ENCODE data around the gene TRAPPC2. TPM values are rescaled to one million over a fixed set of nuclear protein-coding genes. Genes with fewer than 3 reads are reported as not detected.

The TRAPPC2 gene
- total RNA-seq: 11.9 and 17.9 TPM in 2 replicates

DNA sequence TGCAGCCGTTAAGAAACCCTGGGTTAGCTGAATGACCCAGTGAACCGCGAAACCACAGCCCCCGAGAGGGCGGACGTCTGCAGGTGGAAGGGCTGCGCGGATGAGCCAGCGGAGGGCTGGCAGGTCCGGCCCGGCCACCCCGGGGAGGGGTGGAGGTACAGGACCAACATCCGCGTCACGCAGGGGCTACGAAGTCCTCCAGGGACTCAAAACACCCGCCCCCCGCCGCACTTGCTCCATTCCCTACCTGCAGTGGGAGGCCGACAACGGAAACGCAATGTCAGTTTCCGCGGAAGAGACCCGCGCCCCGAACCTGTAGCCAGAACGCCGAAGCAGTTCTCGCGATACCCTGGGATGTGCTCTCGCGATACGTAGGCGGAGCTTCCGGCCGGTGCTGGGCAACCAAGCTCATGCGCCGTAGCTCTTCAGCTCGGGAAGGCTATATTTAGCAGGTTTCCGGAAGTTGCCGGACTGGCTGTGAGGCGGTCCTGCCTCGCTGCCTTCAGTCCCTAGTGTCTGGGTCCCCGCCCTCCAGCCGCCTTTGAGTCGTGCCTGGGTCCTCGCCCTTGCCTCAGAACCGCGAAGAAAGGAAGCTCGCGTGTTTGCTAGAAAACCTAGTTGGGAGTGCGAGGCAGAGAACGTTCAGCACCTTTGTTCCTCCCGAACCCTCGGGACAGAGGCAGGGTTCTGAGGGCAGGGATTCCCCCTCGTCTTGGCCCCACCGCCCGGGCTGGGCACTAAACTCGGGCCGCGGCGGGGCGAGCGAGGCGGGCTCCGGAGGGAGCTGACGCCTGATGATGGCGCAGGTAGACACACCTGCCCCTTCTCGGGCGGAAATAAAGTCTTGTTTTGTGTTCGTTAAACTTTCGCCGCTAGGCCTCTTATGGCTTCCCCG is at the start of gene TRAPPC2, which contains the start of gene OFD1:
Gene TRAPPC2, minus strand, starts transcription at position 343 of the 895 bp plus-strand sequence. CDS start 14,657 bp downstream, outside the sequence.
Gene OFD1, plus strand, starts transcription at position 471 of the 895 bp plus-strand sequence. Its CDS starts 324 bp downstream, at position 795.
- DNase-seq: peak; percentile 94

DNA sequence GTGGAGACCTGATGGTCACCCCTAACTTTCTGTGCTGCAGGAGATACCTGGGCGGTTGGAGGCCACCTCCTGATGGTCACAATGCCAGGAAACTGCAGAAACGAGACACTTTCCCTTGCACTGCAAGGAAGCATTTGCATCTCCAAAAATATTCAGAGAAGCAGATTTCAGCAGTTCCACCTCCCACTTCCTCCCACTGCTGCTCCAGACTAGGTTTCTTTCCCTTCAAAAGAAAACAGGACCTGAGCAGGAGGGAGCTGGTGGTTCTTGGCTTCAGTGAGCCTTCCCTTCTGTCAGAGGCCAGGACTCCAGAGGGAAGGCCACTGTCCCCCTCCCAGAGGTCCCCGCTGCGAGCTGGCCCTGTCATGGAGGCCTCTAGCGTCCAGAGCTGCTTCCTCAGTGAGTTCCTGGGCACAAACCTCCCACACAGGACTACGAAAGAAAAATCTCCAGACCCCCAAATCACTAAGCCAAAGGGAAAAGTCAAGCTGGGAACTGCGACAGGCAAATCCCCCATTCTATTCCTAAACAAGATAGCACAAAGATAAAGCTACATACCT is 46.5 kb upstream of the TRAPPC2 start:
- no peak for DNase-seq

DNA sequence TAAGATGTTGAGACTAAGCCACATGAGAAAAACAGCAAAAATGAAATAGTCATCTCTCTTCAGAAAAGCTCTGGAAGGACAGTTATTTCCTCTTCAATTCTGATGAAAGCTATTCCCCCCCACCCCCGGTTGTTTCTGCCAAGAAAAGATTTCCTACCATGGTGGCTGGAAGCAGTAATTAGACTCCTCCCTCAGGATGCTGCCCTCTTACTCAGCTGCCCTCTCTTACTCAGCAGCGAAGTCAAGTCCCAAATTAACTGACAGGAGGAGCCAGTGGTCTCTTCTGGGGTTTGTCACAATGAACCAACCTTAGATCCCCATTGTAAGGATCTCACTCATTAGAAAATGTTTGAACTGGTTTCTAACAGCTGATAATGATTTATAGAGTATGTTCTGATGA is 44.5 kb upstream of the TRAPPC2 start:
- DNase-seq: peak; percentile 72

DNA sequence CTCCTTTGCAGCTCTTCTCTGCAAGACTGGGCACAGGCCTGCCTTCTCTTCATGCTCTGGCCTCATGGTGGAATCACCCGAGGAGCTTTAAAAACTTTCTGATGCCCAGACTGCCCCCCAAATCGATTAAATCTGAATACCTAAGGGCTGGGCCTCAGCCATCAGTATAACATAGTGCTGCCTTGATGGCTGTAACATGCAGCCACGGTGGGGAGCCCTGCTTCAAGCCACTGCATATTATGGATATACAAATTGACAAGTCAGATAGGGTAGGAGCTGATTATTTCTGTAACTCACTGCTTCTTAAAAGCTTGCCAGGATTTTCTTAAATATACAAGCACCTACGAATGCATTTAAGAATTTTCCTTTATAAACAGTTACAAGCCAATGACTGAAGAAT is 42.0 kb upstream of the TRAPPC2 start:
- DNase-seq: no peak

DNA sequence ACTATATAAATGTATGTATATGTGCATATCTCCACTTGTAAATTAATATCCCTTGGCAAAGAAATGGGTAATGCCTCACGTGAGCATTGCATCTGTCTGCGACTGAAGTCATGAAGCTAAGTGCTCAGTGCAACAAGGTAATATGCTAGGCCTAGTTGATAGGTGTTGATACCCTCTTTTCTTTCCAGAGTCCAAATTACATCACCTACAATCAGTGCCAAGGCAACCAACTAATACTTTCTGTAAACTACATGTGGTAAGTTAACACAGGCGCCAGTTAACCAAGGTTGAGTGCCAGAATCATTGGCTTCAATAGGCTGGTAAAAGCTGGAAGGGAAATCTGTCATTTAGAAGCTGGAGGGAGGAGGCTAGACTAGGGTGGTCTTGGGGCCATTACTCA is 41.4 kb upstream of the TRAPPC2 start:
- DNase-seq: no peak

DNA sequence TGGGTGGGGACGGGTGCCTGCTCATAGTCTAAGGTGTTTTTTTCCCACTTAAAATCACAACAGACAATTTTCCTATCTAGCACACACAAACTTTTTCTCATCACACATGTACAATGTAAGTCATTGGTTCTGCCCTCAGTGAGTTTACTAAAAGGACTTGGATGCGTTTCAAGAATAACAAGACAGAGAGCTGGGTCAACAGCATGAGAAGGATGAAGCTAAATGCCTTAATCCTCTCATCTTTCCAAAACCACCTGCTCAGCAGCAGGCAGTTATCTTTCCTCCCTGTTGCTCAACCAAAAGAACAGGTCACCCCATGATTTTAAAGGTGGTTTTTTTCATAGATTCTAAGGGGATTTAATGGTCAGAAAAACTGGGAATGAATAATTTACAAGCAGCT is 40.3 kb upstream of the TRAPPC2 start:
- no peak for DNase-seq

DNA sequence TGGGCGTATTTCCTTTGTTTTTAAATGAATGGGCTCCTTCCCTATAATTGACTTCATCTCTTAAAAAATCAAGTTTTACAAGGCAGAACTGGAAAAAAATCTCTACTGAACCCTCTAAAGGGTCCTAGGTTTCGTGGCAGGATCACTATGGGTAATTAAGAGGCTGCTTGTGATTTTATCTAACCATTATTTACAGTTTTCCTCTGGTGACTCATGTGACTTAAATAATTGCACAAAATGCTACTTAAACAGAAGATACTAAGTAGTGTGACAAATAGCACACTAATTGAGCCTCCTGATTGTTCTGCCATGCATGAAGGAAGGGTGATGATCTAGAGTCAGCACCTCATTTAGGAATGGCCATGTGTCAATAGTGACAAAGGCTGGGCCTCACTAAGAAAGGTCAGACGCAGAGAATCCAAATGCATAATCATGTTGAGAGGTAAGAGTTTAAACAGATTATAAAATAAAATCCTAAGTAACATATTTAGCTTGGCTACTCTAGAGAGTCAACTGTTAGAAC is 35.7 kb upstream of the TRAPPC2 start:
- DNase-seq: no peak

DNA sequence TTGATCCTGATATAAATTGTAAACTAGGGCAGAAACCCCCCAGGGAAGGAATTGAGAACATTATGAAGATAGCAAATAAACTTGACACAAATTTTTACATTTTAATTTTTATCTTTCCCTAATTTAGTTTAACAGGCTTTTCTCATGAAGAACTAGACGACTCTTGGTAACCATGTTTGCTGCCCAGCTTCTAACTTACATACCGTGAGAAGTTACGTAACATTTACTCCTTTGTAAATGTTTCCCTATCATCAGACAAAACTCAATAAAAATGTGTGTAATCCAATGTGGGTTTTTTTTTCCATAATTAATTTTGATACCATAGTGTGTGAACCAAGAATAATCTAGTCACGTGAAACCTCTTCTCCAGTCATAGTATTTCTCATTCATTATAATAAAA is 34.5 kb upstream of the TRAPPC2 start:
- DNase-seq: no peak

DNA sequence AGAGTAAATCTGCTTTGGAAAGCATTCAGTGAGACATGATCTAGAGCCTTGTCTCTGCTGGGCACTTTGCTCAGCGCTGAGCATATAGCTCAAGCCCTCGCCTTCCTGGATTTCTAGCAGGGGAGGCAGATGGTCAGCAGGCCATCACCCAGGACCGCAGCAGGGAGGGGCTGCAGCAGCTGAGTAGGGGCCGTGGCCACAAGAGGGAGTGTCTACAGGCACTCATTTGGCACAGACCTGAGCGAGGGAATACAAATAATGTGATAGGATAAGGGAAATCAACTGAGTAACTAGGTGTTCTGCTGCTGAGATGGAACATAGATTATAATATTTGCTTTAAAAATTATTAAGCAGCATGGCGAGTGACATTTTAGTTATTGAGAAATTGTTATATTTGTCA is 30.3 kb upstream of the TRAPPC2 start:
- peak; percentile 15 for DNase-seq

DNA sequence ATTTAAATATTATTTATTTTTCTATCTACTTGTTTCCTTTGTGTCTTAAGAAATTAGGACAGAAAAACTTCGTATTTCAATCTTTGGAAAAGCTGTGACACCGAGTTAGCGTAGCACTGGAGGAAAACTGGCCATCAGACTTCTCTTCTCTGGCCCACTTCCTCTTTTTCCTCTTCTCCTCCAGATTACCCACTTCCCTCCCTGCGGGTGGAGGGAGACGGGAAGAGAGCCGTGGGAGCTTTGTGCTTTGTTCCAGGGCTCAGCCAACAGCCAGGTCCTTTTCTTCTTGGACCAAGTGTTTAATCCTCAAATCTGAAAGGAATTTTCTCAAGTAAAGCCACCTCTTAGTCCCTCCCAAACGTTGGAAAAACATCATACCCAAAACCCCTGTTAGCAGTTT is 29.9 kb upstream of the TRAPPC2 start:
- DNase-seq: no peak

DNA sequence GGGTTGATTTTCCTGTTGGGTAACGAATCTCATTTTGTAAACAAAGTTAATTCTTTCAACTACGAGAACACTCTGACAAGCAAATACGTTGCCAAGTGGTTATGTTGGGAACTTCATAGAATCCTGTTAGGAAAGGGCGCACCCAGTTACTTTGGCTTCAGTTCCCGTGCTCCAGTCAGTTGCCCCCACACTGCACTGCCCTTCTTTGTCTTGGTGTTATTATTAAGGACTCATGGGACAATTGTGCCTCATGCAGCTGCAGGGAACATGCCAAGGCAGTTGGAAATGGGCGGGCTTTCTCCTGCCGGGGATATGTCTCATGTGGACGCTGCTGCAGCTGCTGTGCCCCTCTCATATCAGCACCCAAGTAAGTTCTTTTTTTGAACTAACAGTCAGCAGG is 29.1 kb upstream of the TRAPPC2 start:
- no peak for DNase-seq

DNA sequence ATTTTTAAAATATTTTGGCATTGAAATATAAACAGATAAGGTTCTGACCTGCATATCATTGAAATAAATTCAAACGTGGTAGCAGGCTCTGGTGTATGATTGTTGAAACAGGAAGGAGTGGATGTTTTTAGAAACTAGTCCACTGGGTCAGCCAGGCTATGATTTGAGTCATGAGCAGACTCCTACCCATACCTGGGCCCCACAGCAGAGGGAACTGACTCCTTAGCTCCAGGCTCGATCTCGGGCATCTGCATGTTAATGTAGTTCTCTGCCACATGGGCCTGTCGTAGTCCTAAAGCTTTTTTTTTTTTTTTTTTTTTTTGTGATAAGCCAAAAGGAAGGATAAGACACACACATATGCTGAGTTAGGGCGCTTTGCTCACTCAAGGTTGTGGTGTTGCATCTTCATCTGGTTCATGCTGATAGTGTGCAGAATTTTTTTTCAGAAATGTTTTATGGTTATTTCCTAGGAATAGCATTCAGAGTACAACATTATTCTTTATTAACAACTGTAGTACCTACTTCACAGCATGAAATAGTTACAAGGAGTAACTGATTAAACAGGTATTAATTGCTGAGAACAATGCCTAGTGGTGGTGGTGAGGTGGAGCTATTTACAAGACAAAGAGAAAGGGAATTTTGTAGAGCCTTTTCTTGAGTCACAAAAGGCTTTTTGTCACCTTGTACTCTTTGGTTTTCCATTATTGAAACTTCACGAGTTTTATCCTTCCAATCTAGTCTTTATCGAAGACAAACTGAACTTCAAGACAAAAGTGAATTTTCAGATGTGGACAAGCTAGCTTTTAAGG is 27.4 kb upstream of the TRAPPC2 start:
- no peak for DNase-seq

DNA sequence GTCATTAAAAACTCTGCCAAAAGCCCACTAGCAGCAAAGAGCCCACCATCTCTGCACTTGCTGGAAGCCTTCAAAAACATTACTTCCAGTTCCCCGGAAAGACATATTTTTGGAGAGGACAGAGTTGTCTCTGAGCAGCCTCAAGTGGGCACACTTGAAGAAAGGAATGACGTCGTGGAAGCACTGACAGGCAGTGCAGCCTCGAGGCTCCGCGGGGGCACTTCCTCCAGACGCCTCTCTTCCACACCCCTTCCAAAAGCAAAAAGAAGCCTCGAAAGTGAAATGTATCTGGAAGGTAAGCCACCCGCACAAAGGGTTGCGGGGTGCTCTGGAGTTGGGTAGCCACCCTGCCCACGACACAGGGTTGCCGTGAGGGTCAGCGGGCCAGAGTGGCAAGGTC is 26.0 kb upstream of the TRAPPC2 start:
- no peak for DNase-seq

DNA sequence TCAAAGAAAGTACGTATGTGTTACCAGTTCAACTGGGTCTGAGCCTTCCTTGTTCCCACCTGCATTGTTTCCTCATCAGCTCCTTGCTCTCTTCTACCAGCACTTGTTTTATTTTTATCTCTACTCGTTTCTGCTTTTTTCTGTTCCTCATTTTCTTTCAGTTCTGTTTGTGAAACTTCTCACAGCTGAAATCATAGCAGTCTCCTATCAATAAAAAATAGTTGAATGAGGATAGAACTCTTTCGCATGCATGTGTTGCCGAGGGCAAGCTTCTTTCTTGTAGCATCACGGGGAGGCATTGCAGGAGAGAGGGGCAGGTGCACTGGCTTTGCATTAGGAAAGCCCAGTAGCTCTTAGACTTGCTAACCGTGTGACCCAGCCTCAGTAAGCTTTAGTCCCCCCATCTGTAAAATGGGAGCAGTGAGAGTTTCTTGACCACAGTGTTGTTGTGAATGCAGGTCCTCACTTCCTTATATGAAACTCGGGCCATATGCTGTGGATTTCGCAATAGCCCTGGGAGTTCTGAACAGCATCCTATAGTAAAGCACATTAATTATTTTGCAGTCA is 24.8 kb upstream of the TRAPPC2 start:
- DNase-seq: no peak

DNA sequence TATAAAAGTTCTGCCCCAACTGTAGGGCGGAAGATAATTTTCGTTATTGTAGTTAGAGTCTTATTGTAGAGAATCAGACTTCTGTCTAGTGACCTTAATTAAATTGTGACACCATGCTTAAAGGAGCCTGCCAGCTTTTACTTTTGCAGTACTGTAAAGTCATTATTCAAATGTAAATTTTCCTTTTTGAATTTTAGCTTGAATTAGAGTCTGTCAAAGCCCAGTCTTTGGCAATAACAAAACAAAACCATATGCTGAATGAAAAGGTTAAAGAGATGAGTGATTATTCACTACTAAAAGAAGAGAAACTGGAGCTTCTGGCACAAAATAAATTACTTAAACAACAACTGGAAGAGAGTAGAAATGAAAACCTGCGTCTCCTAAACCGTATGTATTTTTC is 22.0 kb upstream of the TRAPPC2 start:
- DNase-seq: no peak

DNA sequence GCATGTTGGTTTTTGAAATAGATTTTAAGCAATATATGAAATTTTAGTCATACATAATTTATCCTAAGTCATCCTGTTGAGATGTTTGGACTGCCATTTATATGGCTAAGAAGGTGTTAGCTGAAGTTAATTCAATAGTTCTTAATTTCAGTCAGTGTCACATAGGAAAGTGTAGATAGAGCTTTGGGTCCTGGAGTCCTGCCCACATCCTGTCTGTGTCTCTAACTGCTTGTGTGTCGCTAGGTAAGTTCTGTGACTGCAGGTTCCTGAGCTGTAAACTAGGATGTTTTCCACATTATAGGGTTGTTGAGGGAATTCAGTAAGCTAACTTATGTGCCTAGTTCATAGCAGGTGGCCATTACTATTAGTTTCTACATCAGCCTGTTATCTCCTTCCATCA is 20.8 kb upstream of the TRAPPC2 start:
- DNase-seq: no peak

DNA sequence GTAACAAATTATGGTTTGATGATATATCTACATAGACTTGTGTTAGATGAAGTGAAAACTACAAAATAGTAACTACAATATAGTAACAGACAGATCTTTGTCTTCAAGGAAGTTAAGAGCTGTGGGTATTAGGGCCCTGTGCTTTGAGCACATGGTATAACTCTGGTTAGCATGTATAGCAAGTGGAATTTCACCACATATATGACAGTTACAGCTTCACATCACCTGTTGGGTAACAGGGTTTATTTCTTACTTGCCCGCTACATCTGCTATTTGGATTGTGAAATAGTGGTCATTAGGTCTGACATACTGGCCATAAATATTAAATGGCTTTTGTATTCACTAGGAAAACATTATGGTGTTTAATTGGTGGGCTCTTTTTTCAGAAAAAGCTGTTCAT is 20.3 kb upstream of the TRAPPC2 start:
- DNase-seq: no peak

DNA sequence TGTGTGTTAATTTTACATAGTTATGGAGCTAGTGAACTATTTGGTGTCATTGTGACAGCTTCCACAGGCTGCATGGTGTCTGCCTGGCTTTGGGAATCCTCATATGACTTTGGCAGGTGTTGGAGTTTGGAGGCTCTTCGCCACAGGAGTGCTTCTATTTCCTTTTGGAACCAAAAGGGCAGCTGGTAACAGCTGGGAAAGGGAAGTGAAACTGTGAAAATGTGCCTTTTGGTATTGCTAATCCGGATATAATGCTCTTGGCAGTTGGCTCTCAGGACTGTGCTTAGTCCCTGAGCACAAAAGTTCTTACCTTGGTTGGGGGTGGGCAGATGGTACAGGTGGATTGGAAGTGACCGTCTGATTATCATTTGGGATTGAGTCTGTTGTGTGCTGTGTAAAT is 18.2 kb upstream of the TRAPPC2 start:
- DNase-seq: no peak

DNA sequence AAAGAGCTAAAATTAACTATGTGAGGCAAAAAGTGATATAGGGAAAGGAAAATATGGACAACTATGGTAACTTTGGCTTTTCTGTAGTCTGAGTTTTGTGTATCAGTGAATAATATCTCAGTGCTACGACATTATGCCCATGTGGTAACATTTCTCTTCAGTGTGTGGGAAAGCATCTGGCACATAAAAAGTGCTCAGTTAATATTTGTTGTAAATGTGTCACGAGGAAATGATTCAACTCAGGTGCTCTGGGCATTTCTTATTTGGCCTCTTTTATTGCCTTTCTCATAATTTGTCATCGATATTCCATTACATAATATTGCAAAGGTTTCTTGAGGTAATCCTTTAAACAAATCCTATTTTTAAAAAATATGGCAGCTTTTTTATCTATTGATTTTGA is 17.7 kb upstream of the TRAPPC2 start:
- no peak for DNase-seq

DNA sequence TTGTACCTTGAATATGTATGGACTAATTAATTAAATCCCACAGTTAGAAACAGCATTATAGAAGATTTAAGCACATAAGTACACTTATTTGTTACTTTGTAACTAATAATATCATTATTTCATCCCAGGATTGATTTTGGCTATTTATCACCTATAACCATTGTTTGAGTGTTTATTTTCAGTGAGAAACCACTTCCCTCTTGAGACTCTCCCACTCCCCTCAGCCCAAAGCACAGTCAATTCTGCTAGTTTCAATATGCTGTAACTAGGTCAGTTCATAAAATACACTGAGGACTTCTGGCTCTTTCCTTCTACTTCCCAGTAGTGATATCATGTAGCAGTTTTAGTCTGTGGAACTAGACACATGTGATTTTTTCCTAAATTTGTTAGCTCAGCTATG is 16.4 kb upstream of the TRAPPC2 start:
- no peak for DNase-seq

DNA sequence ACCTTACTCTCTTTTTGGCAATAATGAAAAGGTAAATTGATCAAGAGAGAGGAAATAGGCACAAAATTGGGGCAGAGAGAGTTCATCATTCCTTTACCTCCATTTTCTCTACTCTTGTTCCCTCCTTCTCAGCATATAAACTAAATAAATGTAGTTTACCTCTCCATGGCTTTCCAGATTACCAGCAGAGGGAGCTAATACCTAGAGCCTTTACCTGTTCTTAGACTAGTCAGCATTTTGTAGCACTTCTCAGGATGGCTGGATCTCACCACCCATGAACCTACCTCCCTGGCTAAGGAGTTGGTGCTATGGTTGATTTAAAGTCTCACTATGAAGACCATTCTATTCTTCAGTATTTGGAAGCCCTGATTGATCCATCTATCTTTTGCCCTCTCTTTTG is 15.8 kb upstream of the TRAPPC2 start:
- peak; percentile 54 for DNase-seq

DNA sequence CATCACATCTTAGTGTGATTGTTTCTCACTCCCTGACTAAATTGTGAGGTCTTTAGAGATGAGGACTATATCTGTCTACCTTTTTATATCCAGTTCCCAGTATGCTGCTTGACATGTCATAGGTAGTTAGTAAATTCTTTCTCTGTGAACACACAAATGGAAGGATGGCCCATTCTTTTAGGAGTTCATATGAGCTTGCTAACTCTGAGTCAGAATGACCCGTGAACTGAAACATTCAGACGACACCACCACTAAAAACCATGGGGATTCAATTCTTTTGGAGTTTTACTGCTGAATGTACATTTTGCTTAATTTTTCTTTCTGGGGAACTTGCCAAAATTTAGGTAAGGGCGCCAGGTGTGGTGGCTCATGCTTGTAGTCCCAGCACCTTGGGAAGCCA is 14.1 kb upstream of the TRAPPC2 start:
- DNase-seq: no peak

DNA sequence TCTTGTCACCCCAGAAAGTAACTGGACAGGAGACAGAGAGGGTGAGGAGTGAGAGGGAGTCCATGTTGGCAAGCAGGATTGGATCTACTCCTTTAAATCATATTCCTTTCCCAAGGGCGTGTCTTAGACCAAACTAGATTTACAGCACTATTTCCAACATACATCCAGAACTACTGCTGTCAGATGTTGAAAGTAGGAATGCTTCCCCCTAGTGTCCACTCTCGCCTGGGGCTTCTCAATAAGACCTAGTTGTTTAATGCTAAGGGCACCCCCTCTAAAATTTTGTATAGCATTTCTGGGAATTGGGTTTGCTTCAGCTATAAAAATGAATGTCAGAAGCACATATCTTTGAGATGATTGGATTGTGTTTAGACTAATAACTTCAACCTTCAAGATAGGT is 13.4 kb upstream of the TRAPPC2 start:
- peak; percentile 72 for DNase-seq

All from dermis blood vessel endothelial cell (primary cell).